GM18907 (cell line): ENCODE data around the gene RPL10A.
A peak's percentile ranks its signal among the peaks of the same experiment; 100 is the strongest.

ENCODE experiments used
- ATAC-seq: cut with Tn5 transposase; IDR thresholded peaks from one replicate; pipeline ENCODE4 v1.9.1; 2021; ENCODE audit warnings: mild to moderate bottlenecking, moderate library complexity; ENCODE audit not compliant: unreplicated experiment

The RPL10A gene

DNA sequence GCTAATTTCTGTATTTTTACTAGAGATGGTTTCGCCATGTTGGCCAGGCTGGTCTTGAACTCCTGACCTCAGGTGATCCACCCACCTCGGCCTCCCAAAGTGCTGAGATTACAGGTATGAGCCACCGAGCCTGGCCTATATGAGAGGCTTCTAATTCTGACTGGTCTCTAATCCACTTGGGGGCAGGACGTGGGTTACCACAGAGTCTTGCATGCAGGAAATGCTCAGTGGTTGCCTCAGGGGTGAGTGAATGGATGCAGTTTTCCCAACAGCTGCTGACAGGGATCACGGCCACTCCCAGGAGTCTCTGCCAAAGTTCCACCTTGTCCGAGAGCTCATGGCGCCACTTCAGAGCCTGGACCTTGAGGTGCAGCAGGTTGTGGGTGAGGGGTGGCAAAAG, 22.5 kb upstream of the RPL10A start:
- no peak for ATAC-seq

GRCh38 chr6:35448191-35448590, 20.0 kb upstream of the RPL10A start:
- ATAC-seq: no peak

GRCh38 chr6:35449287-35449881, 18.8 kb upstream of the RPL10A start:
- peak; percentile 42 for ATAC-seq

- ATAC-seq: no peak
Observed at GRCh38 chr6:35451354-35452182, 16.6 kb upstream of the RPL10A start.

DNA sequence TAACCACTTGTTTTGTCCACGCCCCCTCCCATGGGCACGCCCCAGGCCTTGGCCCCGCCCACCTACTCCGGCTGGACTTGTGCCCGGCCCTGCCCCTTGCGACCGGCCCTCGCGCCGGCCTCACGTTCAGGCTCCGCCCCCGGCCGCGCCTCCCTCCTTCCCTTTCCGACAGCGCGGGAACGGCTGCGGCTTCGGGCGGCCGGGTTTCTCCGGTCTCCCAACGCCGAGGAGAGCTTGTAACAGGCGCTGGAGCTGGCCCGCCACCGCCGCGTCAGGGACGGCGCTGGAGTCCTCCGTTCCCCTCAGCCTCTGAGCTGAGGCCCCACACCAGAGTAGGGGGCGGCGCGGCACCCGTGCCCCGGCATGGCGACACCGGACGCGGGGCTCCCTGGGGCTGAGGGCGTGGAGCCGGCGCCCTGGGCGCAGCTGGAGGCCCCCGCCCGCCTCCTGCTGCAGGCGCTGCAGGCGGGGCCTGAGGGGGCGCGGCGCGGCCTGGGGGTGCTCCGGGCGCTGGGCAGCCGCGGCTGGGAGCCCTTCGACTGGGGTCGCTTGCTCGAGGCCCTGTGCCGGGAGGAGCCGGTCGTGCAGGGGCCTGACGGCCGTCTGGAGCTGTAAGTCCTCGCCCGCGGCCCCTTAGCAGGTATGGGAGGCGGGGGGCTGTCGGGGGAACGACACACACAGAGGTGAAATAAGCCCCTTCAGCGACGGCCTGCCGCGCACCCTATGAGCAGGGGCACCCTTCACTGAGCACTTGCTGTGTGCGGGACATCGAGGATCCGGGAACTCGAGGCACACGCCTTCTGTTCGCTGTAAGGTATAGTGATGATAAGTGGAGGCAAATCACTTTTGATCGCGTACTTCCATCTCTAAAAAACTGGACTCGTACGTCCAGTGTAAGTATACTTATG, 15.8 kb upstream of the RPL10A start, which contains the start of gene FANCE:
TSS of gene FANCE (plus strand) at position 156 of the 908 bp plus-strand sequence. CDS start at position 364, 208 bp downstream.
- ATAC-seq: peak; percentile 92

GRCh38 chr6:35453236-35453635, 15.0 kb upstream of the RPL10A start:
- no peak for ATAC-seq

GRCh38 chr6:35454391-35455110, 13.7 kb upstream of the RPL10A start:
- ATAC-seq: no peak

- ATAC-seq: no peak
Observed at GRCh38 chr6:35457907-35458306, 10.3 kb upstream of the RPL10A start.

GRCh38 chr6:35461270-35461669, 6.9 kb upstream of the RPL10A start:
- ATAC-seq: no peak

- no peak for ATAC-seq
Observed at GRCh38 chr6:35463292-35463691, 4.9 kb upstream of the RPL10A start.

DNA sequence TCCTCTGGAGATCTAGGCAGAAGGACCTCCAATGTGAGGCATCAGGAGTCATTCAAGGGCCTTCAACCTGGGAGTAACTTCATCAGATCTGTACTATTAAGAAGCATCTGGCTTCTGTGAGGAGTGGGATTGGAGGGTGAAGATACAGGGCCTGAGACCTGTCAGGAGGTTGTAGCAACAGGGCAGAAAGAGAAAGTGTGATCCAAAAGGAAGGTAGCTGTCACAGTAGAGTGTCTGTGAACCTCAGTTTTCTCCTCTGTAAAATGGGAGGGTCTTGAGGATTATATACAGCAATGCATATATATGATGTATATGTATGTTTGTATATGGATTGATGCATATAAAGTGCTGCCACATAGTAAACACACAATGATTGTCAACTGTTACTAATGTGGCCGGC, 2.6 kb upstream of the RPL10A start:
- no peak for ATAC-seq

GRCh38 chr6:35468980-35469750, 964 bp downstream of the RPL10A start:
- peak; percentile 11 for ATAC-seq

- no peak for ATAC-seq
Observed at GRCh38 chr6:35469751-35470662, 1.8 kb downstream of the RPL10A start.

- no peak for ATAC-seq
Observed at GRCh38 chr6:35470663-35471120, 2.5 kb downstream of the RPL10A start.

- ATAC-seq: no peak
Observed at GRCh38 chr6:35471836-35472345, 3.7 kb downstream of the RPL10A start.

DNA sequence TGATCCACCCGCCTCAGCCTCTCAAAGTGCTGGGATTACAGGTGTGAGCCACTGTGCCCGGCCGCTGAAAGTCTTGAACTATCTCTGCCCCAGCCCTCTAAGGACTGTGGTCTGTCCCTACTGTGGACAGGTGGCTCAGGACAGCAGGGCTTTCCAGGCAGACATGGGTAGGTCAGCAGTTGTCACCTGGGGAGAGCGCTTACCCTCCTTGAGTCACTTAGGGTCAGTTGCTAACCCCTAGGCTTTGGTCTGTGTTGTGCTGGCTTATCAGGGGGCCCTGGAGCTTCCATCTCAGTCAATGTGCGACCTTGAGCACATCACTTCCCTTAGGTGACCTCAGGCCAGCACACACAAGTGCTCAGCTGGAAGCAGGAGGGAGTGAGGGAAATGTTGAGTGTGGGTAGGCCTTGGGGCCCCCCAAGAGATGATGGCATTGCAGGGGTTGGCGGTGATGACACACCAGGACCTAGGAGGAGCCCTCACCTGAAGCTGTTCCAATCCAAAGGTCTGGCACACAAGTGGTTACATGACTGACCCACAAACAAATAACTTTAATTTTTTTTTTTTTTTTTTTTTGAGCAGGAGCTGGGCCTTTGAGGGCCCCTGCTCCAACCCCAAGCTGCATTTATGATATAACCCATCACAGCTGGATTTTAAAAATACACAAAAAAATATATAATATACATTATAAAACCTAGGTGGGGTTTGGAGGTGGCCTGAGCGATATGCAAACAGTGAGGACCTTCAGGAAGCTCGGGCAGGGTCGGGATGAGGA, 5.1 kb downstream of the RPL10A start:
- no peak for ATAC-seq

DNA sequence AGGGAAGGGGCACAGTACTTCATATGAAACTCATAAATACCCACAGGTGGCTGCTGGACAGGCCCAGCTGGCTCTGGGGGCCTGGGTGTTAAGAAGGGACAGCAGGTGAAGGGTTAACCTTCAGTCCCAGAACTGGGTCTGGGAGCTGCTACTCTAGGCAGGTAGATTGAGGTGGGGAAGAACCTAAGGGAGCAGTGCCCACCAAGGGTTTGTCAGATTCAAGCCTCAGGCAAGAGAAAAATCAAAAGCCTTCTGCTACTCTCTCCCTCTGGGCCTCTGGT, 5.6 kb downstream of the RPL10A start:
- no peak for ATAC-seq
